Embryonic facial prominence (tissue), 1 donor: ENCODE results near the gene MIER3.
A peak's percentile ranks its signal among the peaks of the same experiment; 100 is the strongest.

Experiments
- DNase-seq: peaks from one replicate; pipeline ENCODE4 v3.0.0-alpha.2; 2016; ENCODE audit errors: extremely low spot score

MIER3 gene

DNA sequence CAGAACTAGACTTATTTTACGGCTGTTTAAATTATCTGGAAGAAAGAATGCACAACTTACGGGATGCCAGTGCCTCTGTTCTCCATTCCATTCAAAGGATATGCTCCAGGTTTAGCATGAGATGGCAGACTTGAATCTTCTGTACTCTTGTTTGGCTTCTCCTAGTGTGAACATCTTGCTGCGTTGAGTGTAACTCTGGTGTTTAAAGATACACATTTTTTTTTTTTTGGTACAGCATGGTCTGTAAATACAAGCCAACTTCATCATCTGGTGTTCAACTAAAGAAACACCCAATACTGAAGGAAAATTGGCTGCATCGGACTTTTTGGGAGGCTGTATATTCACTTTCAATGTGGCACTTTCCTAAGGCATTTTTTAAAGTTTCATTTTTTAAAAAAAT is 7.4 kb upstream of the MIER3 start:
- DNase-seq: no peak

DNA sequence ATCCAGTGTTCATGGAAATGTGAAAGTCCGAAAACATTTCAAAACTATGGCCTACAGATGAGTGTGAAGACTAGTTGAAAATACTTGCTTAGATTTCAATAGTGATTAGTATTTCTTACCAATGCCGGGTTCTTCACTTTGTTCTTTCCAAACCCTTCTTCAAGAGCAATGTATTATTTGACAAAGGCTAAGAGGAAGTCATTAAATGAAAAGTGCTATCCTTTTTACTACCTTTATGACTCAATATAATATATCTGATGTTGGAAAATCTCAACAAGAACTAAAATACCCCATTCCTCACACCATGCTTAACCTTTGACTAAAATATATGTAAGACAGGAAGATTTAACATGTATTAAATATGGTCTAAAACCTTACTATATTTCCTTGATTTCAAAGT is 6.7 kb upstream of the MIER3 start:
- no peak for DNase-seq

- no peak for DNase-seq
Observed at GRCh38 chr5:56954262-56954661, 2.3 kb upstream of the MIER3 start.

DNA sequence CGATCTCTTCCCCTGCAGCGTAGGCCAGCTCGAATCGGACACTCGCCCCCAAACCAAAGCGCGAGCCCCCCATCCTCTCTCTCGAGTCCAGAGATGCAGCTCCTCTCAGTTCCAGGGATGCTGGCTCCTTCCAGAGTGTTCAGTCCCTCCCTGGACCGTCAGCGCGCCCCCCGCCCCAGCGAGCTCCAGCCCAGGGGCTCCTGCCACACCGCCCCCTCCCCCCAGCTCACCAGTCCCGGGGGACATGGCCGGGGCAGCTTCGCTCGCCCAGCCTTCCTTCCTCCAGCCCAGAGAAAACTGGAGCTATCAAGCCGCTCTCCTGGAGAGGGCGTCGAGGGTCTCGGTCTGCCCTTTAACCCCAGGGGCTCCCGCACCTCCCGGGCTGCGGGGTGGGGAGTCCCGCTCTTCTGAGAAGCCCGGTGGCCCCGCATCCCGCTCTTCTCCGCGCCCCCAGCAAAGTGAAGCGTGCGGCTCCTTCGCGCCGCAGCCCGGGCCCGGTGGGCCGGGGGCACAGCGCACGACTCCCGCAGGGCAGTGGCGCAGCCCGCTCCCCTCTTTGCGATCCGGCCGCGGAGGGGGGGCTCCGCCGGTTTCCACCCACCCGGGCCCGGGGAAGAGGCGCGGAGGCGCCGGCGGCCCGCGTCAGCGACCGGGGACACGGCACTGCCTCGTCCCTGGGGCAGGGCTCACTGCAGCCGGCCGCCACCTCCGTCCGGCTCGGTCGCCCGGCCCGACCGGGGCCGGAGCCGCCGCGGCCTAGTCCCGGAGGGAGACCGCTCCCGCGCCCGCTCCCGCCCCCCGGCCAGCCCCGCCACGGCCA is 587 bp downstream of the MIER3 start:
- DNase-seq: no peak

DNA sequence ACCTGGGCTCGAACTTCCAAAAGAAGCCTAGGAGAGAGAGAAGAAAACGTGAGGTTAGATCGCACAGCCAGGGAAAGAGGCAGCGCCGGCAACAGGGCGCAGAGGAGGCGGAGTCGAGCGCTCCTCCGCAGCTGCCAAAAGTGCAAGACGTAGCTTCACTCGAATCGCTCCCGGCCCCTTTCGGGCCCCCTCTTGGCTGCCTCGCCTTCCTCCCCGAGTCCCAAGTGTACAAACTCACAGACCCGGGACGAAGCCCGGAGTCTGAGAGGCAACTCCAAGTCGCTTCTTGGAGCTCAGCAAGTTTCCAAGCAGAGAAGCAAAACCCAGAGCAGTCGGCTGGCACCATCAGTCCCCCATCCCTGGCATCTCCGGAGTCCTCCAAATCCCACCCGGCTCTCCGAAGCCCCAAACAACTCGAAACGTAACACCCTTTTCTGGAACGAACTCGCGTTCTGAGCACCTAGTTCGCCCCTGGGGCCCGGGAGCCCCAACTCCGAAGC is 1.2 kb downstream of the MIER3 start:
- DNase-seq: peak; percentile 70

GRCh38 chr5:56947052-56947451 is 4.9 kb downstream of the MIER3 start:
- no peak for DNase-seq

- DNase-seq: no peak
Observed at GRCh38 chr5:56941981-56942380, 9.9 kb downstream of the MIER3 start.

GRCh38 chr5:56938858-56939257 is 13.1 kb downstream of the MIER3 start:
- no peak for DNase-seq

DNA sequence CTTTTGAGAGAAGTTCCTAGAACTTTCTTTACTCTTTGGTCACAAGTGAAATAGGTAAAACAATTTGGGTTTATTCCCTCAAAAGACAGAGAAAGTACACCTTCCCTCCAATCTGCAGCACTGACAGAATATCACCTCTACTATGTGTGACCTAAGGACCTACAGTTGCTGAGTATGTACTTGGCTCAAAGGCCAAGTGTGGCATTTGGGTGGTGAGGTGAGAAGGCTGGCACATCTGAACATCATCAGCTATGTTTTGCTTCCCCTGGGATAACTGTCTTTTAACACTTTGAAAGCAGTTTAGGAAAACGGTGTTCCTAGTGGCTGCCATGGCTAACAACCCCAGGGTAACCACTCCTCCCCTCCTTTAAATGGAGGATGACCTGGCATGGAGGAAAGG is 17.6 kb downstream of the MIER3 start:
- no peak for DNase-seq

- no peak for DNase-seq
Observed at GRCh38 chr5:56922922-56923321, 29.0 kb downstream of the MIER3 start.

- no peak for DNase-seq
Observed at GRCh38 chr5:56919942-56920662, 31.8 kb downstream of the MIER3 start.

DNA sequence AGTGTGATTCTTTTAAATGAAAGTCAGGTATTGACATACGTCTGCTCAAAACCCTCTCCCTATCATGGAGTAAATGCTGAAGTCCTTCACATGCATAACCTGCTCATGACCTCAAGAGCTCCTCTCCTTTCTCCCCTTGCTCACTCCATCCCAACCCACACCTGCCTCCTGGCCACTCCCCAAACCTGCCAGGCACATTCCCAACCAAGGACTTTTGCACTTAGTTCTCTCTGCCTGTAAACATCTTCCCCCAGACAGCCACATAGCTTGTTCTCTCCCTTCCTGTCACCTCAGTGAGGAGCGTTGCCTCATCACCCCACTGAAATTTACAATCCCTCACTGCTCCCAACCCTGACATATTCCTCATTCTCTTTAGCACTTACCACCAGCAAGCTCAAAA is 33.9 kb downstream of the MIER3 start:
- no peak for DNase-seq

DNA sequence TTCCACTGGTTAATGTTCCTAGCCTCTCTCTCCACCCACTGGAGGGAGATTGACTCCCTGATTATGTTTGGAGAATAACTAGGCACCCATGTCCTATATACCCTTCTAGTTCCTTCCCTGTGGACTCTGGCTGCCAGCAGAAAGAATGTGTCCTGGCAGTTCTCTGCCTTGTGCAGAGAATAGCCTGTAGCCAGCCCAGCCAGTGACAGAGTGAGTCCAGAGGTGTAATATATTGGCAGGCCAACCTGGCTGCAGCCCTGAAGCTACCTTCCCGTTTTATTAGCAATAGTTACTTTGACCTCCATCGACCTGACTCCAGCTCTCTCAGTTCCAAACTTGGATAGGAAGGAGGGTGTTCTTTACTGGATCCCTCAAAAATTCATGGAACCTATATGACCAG is 34.4 kb downstream of the MIER3 start:
- no peak for DNase-seq

DNA sequence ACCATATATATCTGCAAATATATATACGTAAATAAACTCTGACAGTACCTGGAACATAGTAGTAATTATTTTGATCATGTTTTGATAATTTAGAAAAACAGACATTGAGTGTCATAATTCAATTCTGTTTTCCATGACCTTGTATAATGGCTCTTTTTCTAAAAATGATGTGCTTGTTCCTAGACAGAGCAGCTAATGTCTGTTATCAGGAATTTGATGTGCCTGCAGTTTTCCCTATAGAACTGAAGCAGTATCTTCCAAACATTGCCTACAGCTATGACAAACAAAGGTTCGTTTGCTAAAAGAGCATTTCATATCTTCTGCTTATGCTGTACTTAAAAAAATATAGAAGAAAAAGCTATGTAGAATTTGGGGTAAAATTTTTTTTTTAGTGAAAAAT is 37.2 kb downstream of the MIER3 start:
- DNase-seq: no peak

- DNase-seq: no peak
Observed at GRCh38 chr5:56913766-56914165, 38.2 kb downstream of the MIER3 start.

DNA sequence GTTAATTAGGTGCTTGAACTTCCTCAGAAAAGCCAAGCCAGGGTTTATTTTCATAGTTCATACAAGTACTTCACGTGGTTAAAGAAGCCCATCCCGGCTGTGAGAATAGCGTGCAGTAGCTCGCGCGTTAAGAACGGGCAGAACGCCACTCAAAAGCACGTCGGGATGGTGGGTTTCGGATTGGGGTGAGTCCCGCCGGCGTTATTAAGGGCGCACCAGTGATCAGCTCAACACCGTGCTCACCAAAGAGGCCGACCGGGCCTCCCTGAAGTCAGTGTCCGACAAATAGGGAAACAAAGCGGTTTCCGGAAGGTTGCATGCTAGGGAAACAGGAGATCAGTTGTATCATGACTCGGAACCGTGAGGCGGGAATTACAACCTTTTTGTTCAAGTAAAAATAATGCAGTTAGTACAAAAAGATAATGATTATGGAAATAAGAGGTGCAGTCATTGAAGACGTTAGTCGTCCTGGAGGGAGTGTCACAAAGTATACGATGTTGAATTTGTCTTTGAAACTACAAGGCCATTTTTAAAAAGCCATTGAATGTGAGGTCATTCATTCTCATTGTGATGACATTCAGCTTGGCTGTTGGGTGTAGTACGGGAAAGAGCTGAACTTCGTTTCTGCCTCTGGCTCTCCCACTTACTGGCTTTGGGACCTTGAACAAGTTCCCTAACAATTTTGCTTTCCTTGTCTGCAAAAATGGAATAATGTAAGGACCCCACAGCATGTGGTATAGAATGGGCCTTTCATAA is 41.5 kb downstream of the MIER3 start:
- DNase-seq: peak; percentile 12

DNA sequence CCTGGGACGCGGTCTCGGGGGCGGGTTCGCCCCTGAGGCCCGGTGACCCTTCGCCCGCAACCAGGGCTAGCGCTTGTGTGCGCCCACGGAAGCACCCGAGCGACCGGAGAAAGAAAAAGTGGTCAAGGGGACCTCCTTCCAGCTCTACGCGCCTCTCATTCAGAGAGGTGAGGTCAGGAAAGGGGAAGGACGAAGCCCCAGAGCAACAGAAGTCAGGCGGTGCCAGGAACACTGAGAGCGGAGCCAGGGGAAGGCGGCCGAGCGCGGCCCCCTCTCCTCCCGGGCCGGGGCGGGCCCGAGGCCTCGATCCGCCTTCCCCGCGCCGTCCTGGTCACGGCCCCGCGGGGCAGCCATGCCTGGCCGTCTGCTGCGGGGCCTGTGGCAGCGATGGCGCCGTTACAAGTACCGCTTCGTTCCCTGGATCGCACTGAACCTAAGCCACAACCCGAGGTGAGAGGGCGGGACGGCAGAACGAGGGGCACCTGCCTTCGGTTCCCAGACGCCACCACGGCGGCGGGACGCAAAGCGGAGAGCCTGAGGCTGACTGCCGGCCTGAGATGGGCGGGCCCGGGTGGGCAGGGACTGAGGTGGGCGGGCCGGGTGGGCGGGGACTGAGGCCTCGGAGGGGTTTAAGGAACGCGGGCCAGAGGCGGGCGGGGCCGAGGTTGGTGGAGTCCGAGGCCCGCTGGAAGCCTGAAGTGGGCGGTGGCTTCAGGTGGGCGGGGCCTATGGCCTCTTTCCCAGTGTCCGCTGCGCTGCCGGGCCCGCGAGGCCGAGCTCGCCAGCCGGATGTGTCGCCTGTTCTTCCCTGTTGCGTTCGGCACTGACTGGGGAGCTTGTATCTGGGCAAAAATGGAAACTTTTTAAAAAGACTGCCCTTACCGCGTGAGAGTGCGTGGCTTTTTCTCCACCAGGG is 42.4 kb downstream of the MIER3 start, which contains the start of gene SETD9:
TSS of gene SETD9 (plus strand) at position 303 of the 916 bp plus-strand sequence. CDS start at position 353, 50 bp downstream.
- DNase-seq: peak; percentile 94

- no peak for DNase-seq
Observed at GRCh38 chr5:56908942-56909293, 43.0 kb downstream of the MIER3 start.

GRCh38 chr5:56900858-56901578 is 50.9 kb downstream of the MIER3 start:
- DNase-seq: no peak

- no peak for DNase-seq
Observed at GRCh38 chr5:56900395-56900794, 51.5 kb downstream of the MIER3 start.

GRCh38 chr5:56898213-56898612 is 53.7 kb downstream of the MIER3 start:
- DNase-seq: no peak
